H9 (cell line): ENCODE results near the gene TMEM151A. TPM values are rescaled to one million over a fixed set of nuclear protein-coding genes. Genes with fewer than 3 reads are reported as not detected.

Experiments used
- DNase-seq: peaks from one replicate; pipeline ENCODE4 v3.0.0-alpha.2; 2017
- H2AFZ ChIP-seq: one replicate; pipeline ENCODE4 v1.6.1; 2013; ENCODE audit warnings: mild to moderate bottlenecking, low read length, control low read depth, moderate library complexity
- H2AK5ac ChIP-seq: 2 replicates; pipeline ENCODE4 v1.6.1; 2013; ENCODE audit warnings: low read length, control low read depth, mixed read lengths; ENCODE audit not compliant: insufficient read length
- H2BK120ac ChIP-seq: one replicate; pipeline ENCODE4 v1.6.1; 2013; ENCODE audit warnings: low read depth, mild to moderate bottlenecking, low read length, control low read depth, inconsistent platforms; ENCODE audit not compliant: poor library complexity, severe bottlenecking
- H2BK12ac ChIP-seq: 2 replicates; pipeline ENCODE4 v1.6.1; 2013; ENCODE audit warnings: low read length, control low read depth, mixed read lengths, low read depth; ENCODE audit not compliant: insufficient read length
- H2BK15ac ChIP-seq: 2 replicates; pipeline ENCODE4 v1.6.1; 2013; ENCODE audit warnings: low read depth, low read length, control low read depth
- H2BK20ac ChIP-seq: one replicate; pipeline ENCODE4 v1.6.1; 2013; ENCODE audit warnings: low read depth, mild to moderate bottlenecking, low read length, control low read depth, inconsistent platforms; ENCODE audit not compliant: poor library complexity, severe bottlenecking
- H2BK5ac ChIP-seq: 2 replicates; pipeline ENCODE4 v1.6.1; 2013; ENCODE audit warnings: low read length, control low read depth, mixed read lengths; ENCODE audit not compliant: insufficient read length
- H3K14ac ChIP-seq: 2 replicates; pipeline ENCODE4 v1.6.1; 2013; ENCODE audit warnings: low read length, control low read depth; ENCODE audit not compliant: insufficient read depth
- H3K18ac ChIP-seq: 2 replicates; pipeline ENCODE4 v1.6.1; 2013; ENCODE audit warnings: low read depth, mild to moderate bottlenecking, mixed read lengths, low read length, control low read depth; ENCODE audit not compliant: insufficient read length
- H3K23ac ChIP-seq: 2 replicates; pipeline ENCODE4 v1.6.1; 2013; ENCODE audit warnings: low read length, control low read depth, mixed read lengths, low read depth; ENCODE audit not compliant: insufficient read length
- H3K23me2 ChIP-seq: 2 replicates; pipeline ENCODE4 v1.6.1; 2013; ENCODE audit warnings: low read depth, mild to moderate bottlenecking, mixed read lengths, low read length, control low read depth; ENCODE audit not compliant: insufficient read length, poor library complexity, severe bottlenecking
- H3K27ac ChIP-seq: 2 replicates; pipeline ENCODE4 v1.5.1; 2013; ENCODE audit warnings: low read length, control low read depth, mixed read lengths, low read depth; ENCODE audit not compliant: insufficient read length
- H3K27me3 ChIP-seq: 2 replicates; pipeline ENCODE4 v1.6.1; 2013; ENCODE audit warnings: low read length, control low read depth, inconsistent platforms; ENCODE audit not compliant: insufficient read depth
- H3K4ac ChIP-seq: 2 replicates; pipeline ENCODE4 v1.6.1; 2013; ENCODE audit warnings: low read depth, mild to moderate bottlenecking, control low read depth, inconsistent platforms, low read length, moderate library complexity
- H3K4me1 ChIP-seq: 2 replicates; pipeline ENCODE4 v1.6.1; 2013; ENCODE audit warnings: low read length, control low read depth, inconsistent platforms; ENCODE audit not compliant: insufficient read depth
- H3K4me2 ChIP-seq: 2 replicates; pipeline ENCODE4 v1.6.1; 2013; ENCODE audit warnings: low read length, control low read depth, mixed read lengths; ENCODE audit not compliant: insufficient read length, insufficient read depth
- H3K56ac ChIP-seq: 2 replicates; pipeline ENCODE4 v1.6.1; 2013; ENCODE audit warnings: low read depth, mild to moderate bottlenecking, mixed read lengths, low read length, control low read depth; ENCODE audit not compliant: insufficient read length
- H3K79me1 ChIP-seq: 2 replicates; pipeline ENCODE4 v1.6.1; 2013; ENCODE audit warnings: low read depth, mild to moderate bottlenecking, moderate library complexity, low read length, control low read depth, inconsistent platforms; ENCODE audit not compliant: insufficient read depth, poor library complexity, severe bottlenecking
- H3K79me2 ChIP-seq: 2 replicates; pipeline ENCODE4 v1.6.1; 2013; ENCODE audit warnings: low read length, control low read depth, inconsistent platforms; ENCODE audit not compliant: insufficient read depth
- H3K9ac ChIP-seq: 2 replicates; pipeline ENCODE4 v1.6.1; 2013; ENCODE audit warnings: low read length, control low read depth, mixed read lengths; ENCODE audit not compliant: insufficient read length; ENCODE audit errors: extremely low read depth
- H3K9me3 ChIP-seq: one replicate; pipeline ENCODE4 v1.6.1; 2013; ENCODE audit warnings: low read depth, low read length, inconsistent platforms; ENCODE audit not compliant: control insufficient read depth
- H3T11ph ChIP-seq: one replicate; pipeline ENCODE4 v1.6.1; 2013; ENCODE audit warnings: mild to moderate bottlenecking, low read length, control low read depth, inconsistent platforms
- H4K20me1 ChIP-seq: one replicate; pipeline ENCODE4 v1.6.1; 2013; ENCODE audit not compliant: control insufficient read depth, insufficient read length, insufficient read depth
- H4K5ac ChIP-seq: 2 replicates; pipeline ENCODE4 v1.6.1; 2013; ENCODE audit warnings: low read depth, mild to moderate bottlenecking, mixed read lengths, low read length, control low read depth; ENCODE audit not compliant: insufficient read length
- H4K8ac ChIP-seq: replicated peaks from 2 replicates; pipeline ENCODE4 v1.6.1; 2013; ENCODE audit warnings: low read length, control low read depth, mixed read lengths, low read depth; ENCODE audit not compliant: insufficient read length
- H4K91ac ChIP-seq: 2 replicates; pipeline ENCODE4 v1.6.1; 2013; ENCODE audit warnings: low read depth, mild to moderate bottlenecking, moderate library complexity, mixed read lengths, low read length, control low read depth; ENCODE audit not compliant: insufficient read length
- H3K27ac Mint-ChIP-seq, 3 experiments: 2 replicates in 2 of 3; 3 replicates in 1 of 3; pipeline ENCODE4 v1.8.0; 2020 to 2021; ENCODE audit warnings: mixed read lengths in 3 of 3, mild to moderate bottlenecking in 1 of 3, moderate library complexity in 1 of 3
- H3K27me3 Mint-ChIP-seq: 2 replicates; pipeline ENCODE4 v1.8.0; 2021; ENCODE audit warnings: low read depth, mild to moderate bottlenecking, moderate library complexity, mixed read lengths
- H3K36me3 Mint-ChIP-seq, 3 experiments: 2 replicates in 2 of 3; 3 replicates in 1 of 3; pipeline ENCODE4 v1.8.0; 2020 to 2021; ENCODE audit warnings: low read depth in 3 of 3, mixed read lengths in 3 of 3; ENCODE audit not compliant: insufficient read depth in 1 of 3
- H3K4me1 Mint-ChIP-seq, 2 experiments: 2 replicates each; pipeline ENCODE4 v1.8.0; 2020; ENCODE audit warnings: mixed read lengths in 2 of 2
- H3K4me3 Mint-ChIP-seq, 2 experiments: 2 replicates in 1 of 2; 3 replicates in 1 of 2; pipeline ENCODE4 v1.8.0; 2020 to 2021; ENCODE audit warnings: mild to moderate bottlenecking in 2 of 2, mixed read lengths in 2 of 2, moderate library complexity in 1 of 2
- H3K9me3 Mint-ChIP-seq, 2 experiments: 2 replicates in 1 of 2; 3 replicates in 1 of 2; pipeline ENCODE4 v1.8.0; 2020; ENCODE audit warnings: mild to moderate bottlenecking in 2 of 2, mixed read lengths in 2 of 2, moderate library complexity in 1 of 2
- CTCF ChIP-seq: fragments of 200-600 bp; sonication (generic); conservative IDR thresholded peaks from 3 replicates; pipeline ENCODE4 v1.8.0; 2021; ENCODE audit warnings: antibody characterized with exemption, mild to moderate bottlenecking
- WGBS: extraction: QIAGEN DNeasy Blood & Tissue Kit; methylation state at CpG from one replicate; pipeline ENCODE4 v1.1.7; 2013; ENCODE audit warnings: missing lambda C conversion rate, low lambda C conversion rate, mixed read lengths; ENCODE audit not compliant: insufficient read length; ENCODE audit errors: extremely low coverage; 5-methylcytosine and 5-hydroxymethylcytosine counted together
- total RNA-seq: library from RNA; stranded (reverse); gene quantifications from 2 replicates; pipeline ENCODE4 v1.2.1, GENCODE V29; 2021

The TMEM151A gene
- total RNA-seq, 1 experiment from 2014 or later = 1.2 TPM

DNA sequence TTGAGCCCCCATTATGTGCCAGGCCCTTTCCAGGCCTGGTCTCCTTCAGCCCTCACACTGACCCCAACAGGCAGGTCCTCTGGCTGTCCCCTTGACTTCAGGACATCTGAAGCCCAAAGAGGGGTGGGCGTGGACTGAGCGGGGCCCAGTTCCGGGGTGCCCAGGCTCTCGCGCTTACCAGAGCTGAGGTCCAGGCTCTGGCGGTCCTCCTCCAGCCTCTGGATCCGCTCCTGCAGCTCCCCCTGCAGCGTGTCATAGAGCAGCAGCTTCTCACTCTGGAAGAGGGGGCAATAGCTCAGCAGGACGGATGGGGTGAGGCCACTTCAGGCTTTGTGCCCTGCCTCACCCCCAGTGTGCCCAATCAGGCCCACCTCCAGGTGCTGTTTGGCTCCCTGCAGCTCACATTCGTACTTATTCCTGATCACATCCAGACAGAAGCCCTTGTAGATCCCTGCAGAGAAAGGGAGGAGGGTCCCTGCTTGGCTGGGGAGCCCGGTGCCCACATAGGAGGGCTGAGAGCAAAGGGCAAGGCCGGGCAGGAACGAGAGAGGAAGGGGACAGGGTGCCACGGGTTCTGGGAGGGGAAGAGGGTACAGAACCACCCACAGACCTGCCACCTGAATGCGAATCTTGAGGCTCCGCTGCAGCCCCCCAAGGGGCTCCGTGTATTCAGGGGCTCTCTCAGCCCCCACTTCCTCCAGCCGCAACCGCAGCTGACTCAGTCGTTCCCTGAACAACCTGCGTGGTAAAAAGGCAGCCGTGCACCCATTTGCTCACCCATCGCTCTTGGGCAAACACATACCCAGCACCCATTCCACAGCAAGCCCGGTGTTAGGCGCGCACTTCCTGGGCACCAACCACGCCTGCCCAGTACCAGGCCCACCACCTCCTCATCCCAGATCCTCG lies 49.2 kb downstream of the TMEM151A start:
- no peak overlapping the region for H4K5ac ChIP-seq

More for the DNA sequence above, 49.2 kb downstream of the TMEM151A start:
- Histone ChIP-seq H3K9me3 (no peaks in the 10 kb centered on the region), H3K23ac (no peak overlapping the region), H2BK5ac (no peak overlapping the region), H2AK5ac (no peak overlapping the region), H3K14ac (no peak overlapping the region), H3K18ac (no peak overlapping the region), H3K79me2 (peaks cover 2% of the 10 kb centered on the region; the same call in 1 of the 2 replicates), H4K20me1 (peaks cover 3% of the 10 kb centered on the region), H2AFZ (no peak overlapping the region), H2BK120ac (no peak overlapping the region), H2BK20ac (no peak overlapping the region), H3K4me2 (no peak overlapping the region), H3K27me3 (no peaks in the 10 kb centered on the region), H4K8ac (no peak overlapping the region), H3K79me1 (no peaks in the 10 kb centered on the region), H3K9ac (no peak overlapping the region), H3K4me1 (no peaks in the 10 kb centered on the region), H2BK12ac (no peak overlapping the region), H3T11ph (no peak overlapping the region), H3K56ac (no peak overlapping the region), H3K4ac (no peak overlapping the region), H2BK15ac (no peak overlapping the region), H3K23me2 (peaks cover 4% of the 10 kb centered on the region), H4K91ac (no peak overlapping the region), H3K27ac (no peak overlapping the region)
- no peaks in the 10 kb centered on the region for H3K9me3 Mint-ChIP-seq
- peak overlapping the region in 1 of 3 experiments; percentile 79; a peak in 1 of 7 replicates for H3K27ac Mint-ChIP-seq
- H3K4me1 Mint-ChIP-seq = peaks cover 32 to 33% of the 10 kb centered on the region in 2 experiments
- 0 out of 5 replicates have a peak overlapping the region, but pooled peaks of 1 of the 2 experiments have one; percentile 14 for H3K4me3 Mint-ChIP-seq
- TF ChIP-seq CTCF = no peak
- no CpG with 5 or more reads among the region's 28 CpGs for WGBS
- DNase-seq = no peak
- H3K36me3 Mint-ChIP-seq = peaks cover 12 to 35% (median 27%) of the 10 kb centered on the region in 3 experiments; a peak in 6 of 7 replicates
- no peaks in the 10 kb centered on the region for H3K27me3 Mint-ChIP-seq
